Peyer's patch (tissue), 4 donors: ENCODE results near the gene PLD5.

Experiments used
- CTCF ChIP-seq, 6 experiments: fragments of 450-650 bp in 4 of 6; fragments of 200-600 bp in 2 of 6; sonication (generic) in 1 of 6; IDR thresholded peaks; one replicate each; pipeline ENCODE4 v1.5.1; 2017 to 2019; ENCODE audit warnings: antibody characterized with exemption in 6 of 6, mild to moderate bottlenecking in 3 of 6, moderate library complexity in 1 of 6
- POLR2A ChIP-seq, 2 donors: fragments of 450-650 bp; IDR thresholded peaks; one replicate each; pipeline ENCODE4 v1.5.1; 2017; ENCODE audit warnings: antibody characterized with exemption in 2 of 2, mild to moderate bottlenecking in 2 of 2, moderate library complexity in 2 of 2

- TF ChIP-seq CTCF (IDR thresholded peaks at IDR 0.05) (no peak), POLR2A (IDR thresholded peaks at IDR 0.05) (no peak)
These were observed 44.2 kb upstream of the PLD5 start for GRCh38 chr1:242568666-242569065.
